ENCODE data around the gene ATP5MC2.
"Not testable (repeated sequence)": the region's sequence is repeated elsewhere in the genome, so short reads cannot be mapped to it uniquely, and the experiment has no call there.

ATP5MC2 gene

GRCh38 chr12:53644133-53644532, 31.8 kb downstream of the ATP5MC2 start:
- DNase-seq: no peak

DNA sequence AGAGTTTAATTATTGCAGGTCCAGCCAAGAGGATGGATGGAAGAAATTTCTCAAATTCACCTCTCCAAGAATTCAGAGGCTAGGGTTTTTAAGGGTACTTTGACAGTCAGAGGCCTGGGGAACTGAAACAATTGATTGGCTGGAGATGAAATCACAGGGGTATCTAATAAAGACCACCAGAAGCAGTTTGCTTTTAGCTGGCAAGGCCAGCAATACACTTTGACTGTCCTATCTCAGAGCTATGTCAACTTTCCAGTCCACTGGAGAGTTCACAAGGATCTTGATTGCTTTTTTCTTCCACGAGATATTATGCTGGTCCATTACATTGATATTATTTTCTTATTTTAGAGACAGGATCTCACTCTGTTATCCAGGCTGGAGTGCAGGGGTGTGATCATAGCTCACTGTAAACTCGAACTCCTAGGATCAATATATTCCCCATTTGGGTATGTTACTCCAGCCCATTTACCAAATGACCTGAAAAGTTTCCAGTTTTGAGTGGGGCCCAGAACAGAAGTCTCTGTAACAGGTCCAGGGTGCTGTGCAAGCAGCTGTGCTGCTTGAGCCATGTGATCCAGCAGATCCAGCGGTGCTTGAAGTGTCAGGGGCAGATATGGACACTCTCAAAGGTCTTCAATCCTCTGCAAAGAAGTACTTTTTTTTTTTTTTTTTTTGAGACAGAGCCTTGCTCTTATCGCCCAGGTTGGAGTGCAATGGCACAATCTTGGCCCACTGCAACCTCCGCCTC, 32.5 kb downstream of the ATP5MC2 start:
- no peak for DNase-seq

GRCh38 chr12:53638057-53638456, 37.8 kb downstream of the ATP5MC2 start:
- DNase-seq: no peak

GRCh38 chr12:53636641-53637040, 39.2 kb downstream of the ATP5MC2 start:
- no peak for DNase-seq

GRCh38 chr12:53635708-53636107, 40.2 kb downstream of the ATP5MC2 start:
- DNase-seq: not testable (repeated sequence)

GRCh38 chr12:53631721-53632120, 44.2 kb downstream of the ATP5MC2 start:
- DNase-seq: no peak

DNA sequence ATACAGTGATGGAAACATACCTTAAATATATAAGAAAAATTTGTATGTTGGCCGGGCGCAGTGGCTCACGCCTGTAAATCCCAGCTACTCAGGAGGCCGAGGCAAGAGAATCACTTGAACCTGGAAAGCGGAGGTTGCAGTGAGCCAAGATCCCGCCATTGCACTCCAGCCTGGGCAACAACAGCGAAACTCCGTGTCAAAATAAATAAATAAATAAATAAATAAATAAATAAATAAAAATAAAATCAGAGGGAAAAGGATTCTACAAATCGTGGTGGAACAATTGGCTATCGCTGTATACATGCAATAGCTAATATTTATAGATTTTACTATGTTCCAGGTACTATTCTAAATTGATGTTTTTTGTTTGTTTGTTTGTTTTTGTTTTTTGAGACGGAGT, 48.0 kb downstream of the ATP5MC2 start:
- DNase-seq: no peak

DNA sequence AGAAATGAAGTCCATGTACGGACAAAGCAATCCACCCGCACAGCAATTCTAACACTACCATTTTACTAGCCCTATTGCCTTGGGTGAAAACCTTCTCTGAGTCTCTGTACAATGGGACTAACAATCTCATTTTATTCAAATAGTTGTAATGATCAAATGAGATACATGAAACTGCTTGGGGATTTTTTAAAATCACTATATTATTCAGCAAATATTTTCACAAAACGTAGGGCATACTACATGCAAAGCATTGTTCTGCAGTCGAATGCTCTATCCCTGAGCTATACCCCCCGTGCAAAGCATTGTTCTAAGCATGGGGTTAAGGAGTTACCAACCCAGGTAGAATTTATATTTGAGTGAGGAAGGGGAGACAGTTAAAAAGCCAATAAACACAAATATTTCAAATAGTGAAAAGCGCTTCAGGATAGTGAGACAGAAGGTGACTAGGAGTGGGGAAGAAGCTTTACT, 49.1 kb downstream of the ATP5MC2 start:
- no peak for DNase-seq

DNA sequence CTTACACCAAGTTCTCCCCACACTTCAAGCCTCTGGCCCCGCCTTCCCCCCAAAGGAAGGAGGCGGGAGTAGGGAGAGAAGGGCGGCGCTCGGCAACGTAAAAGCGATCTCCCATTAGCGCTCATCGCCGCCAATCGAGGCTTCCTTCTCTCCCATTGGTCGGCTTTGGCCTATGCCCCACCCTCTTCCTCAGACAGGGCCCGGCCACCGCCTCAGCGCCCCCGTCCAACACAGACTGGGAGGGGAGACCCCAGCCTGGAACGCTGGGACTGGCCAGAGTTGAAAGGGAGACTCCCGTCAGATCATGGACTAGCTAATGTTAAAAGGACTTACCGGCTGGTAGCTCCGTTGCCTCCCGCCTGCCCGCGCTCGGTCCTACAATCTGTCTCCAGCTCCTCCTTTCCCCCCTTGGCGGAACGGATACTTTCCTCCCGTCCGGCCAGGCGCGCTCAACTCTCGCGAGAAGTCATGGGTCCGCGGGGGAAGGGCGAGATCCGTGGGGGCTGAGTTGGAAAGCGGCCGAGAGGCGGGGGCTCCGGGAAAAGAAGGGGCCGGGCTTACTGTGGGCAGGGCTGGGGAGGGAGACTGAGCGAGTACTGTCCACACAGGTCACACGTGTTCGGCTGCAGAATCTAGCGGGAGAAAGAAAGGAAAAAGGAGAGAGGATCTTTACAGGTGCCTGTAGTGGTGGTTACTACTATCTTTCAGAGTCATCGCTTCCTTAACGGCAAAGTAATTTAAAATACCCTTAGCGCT, 49.8 kb downstream of the ATP5MC2 start, which contains the start of gene ATF7:
Gene ATF7 (minus strand): TSS at position 437 of the 756 bp plus-strand sequence. CDS start 25,382 bp downstream, outside the sequence.
- peak; percentile 99 for DNase-seq

DNA sequence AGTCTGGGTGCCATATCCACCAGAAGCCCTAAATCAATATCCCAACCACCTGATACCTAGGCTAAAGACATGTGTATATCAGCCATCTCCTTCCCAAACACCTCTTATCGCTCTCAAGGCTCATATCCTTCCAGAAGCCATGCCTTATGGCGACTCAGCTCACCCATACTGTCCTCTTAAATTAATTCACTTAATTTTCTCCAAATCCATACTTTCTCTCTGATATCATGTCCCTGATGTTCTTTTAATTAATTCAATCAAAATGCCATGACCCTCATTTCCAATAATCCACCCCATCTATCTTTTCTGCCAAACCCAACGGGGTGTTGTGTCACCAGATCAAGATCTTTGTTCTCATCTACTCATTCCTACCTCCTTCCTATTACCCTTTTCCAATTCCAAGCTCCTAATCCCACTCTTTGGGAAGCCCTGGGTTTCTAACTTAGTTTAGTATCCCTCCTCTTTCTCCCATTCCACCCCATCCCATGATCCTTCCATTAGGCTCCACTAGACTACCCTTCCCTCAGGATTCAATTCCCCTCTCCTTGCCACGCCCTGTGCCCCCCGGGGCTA, 50.4 kb downstream of the ATP5MC2 start:
- DNase-seq: no peak

DNA sequence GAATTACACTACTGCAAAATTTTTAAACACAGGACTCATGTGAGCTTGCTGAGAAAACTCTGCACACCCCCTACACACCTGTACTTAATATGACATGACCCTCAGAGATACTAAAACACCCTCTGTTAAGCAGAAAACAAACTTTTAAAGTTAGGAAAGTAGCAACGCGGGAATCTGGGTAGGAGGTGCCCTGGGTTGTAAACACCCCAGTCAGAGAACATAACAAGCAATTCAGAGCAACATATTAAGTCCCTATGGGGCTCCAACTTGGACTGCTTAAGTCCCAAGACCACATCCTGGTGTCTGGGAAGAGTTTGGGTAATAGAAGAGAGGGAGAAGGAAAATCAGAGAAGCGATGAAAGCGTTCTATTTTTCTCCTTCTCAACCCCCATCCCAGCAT, 50.9 kb downstream of the ATP5MC2 start:
- no peak for DNase-seq

GRCh38 chr12:53624458-53624857, 51.4 kb downstream of the ATP5MC2 start:
- DNase-seq: no peak

DNA sequence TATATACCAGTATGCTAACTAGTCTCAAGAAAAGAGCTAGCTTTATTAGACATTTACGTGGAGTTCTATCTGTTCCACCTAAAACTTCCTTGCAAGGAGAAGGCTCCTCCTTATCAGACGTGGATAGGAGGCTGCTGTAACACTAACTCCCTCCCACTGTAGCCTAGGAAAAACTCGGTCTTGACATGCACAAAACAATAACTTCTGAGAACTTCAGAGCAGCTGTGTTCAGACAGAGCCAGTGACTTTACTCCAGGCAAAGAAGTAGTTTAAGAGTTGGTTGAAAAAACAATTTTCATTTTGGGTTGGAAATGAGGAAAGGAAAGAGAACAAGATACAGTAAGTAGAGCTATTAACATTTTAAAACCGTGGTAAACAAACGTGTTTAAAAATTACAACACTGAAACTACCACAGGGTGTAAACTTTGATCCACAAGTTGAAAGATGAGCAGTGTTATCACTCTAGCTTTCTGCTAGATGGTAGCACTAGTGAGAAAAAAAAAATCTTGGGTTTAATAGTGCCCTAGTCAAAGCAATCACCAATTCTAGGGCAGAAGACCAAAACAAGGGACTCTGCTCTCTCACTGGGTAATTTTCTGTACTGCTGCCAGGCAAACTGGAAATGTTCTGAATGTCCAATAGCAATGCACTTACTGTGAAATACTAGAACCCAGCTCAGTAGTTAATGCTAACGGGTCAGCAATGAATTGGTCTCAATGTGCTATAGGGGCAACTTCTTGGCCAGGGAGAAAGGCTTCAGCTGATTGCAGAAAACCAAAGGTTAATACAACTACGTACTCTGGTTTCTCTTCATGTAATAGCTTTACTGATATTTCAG, 52.1 kb downstream of the ATP5MC2 start:
- DNase-seq: no peak

DNA sequence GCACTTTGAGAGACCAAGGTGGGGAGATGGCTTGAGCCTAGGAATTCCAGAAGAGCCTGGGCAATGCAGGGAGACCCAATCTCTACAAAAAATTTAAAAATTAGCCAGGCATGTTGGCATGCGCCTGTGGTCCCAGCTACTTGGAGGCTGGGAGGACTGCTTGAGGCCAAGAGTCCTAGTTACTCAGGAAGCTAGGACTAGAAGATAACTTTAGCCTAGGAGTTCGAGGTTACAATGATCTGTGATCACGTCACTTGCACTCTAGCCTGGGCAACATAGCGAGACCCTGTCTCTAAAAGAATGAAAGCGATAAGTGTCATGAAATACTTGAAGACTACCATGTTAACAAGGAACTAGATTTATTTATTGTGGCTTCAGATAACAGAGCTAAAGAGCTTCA, 53.2 kb downstream of the ATP5MC2 start:
- DNase-seq: no peak

- DNase-seq: no peak
Observed at GRCh38 chr12:53618275-53618674, 57.6 kb downstream of the ATP5MC2 start.

- no peak for DNase-seq
Observed at GRCh38 chr12:53617700-53618099, 58.2 kb downstream of the ATP5MC2 start.

DNA sequence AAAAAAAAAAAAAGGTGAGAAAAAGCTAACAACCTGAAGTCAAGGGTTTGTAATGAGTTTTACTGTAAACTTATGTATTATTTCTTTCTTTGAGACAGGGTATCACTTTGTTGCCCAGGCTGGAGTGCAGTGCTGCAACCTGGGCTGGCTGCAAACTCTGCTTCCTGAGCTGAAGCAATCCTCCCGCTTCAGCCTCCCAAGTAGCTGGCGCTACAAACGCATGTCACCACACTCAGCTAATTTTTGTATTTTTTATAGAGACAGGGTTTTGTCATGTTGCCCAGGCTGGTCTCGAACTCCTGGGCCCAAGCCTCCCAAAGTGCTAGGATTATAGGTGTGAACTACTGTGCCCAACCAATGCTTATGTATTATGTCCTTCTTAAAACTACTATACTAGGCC, 58.9 kb downstream of the ATP5MC2 start:
- no peak for DNase-seq

All from activated CD4-positive, alpha-beta T cell treated with anti-CD3 and anti-CD28 coated beads for 48 hours (primary cell).